ENCODE measurements around the gene ATG12.

DNA sequence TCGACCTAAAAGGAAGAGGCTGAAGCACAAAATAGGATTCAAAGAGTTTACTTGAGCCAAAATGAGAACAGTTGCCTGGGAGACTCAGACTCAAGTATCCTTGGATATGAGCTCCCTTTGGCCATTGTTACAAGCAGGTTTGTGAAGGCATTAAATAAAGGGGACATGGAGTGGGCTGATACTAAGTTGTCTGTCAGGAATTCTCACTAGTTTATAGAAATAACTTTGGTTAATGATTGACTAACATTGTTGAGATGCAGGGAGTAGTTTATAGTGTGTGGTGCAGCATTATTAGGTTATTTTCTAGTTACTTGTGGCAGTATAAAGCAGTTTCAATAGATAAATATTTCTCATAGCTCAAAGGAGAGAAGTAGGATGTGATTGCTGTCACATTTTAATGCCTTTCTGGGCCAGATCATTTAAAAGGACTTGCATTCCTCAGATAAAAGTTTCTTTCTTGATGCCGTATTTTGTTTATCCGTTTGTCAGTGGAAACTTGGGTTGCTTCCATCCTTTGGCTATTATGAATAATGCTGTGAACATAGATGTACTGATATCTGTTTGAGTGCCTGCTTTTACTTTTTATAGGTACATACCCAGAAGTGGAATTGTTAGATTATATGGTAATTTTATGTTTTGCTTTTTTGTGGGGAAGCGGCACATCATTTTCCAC, 9.5 kb upstream of the ATG12 start:
- TF ChIP-seq EP300 (conservative IDR thresholded peaks at IDR 0.05; ENCODE audit: poor library complexity, severe bottlenecking) (no peak), POLR2AphosphoS5 (IDR thresholded peaks at IDR 0.05) (no peak), TAF1 (IDR thresholded peaks at IDR 0.05; ENCODE audit: low read depth) (no peak)
- TF ChIP-seq, protein P1, sequence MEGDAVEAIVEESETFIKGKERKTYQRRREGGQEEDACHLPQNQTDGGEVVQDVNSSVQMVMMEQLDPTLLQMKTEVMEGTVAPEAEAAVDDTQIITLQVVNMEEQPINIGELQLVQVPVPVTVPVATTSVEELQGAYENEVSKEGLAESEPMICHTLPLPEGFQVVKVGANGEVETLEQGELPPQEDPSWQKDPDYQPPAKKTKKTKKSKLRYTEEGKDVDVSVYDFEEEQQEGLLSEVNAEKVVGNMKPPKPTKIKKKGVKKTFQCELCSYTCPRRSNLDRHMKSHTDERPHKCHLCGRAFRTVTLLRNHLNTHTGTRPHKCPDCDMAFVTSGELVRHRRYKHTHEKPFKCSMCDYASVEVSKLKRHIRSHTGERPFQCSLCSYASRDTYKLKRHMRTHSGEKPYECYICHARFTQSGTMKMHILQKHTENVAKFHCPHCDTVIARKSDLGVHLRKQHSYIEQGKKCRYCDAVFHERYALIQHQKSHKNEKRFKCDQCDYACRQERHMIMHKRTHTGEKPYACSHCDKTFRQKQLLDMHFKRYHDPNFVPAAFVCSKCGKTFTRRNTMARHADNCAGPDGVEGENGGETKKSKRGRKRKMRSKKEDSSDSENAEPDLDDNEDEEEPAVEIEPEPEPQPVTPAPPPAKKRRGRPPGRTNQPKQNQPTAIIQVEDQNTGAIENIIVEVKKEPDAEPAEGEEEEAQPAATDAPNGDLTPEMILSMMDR (IDR thresholded peaks at IDR 0.05; ENCODE audit: poor library complexity, severe bottlenecking): no peak
- TF ChIP-seq, protein P2, sequence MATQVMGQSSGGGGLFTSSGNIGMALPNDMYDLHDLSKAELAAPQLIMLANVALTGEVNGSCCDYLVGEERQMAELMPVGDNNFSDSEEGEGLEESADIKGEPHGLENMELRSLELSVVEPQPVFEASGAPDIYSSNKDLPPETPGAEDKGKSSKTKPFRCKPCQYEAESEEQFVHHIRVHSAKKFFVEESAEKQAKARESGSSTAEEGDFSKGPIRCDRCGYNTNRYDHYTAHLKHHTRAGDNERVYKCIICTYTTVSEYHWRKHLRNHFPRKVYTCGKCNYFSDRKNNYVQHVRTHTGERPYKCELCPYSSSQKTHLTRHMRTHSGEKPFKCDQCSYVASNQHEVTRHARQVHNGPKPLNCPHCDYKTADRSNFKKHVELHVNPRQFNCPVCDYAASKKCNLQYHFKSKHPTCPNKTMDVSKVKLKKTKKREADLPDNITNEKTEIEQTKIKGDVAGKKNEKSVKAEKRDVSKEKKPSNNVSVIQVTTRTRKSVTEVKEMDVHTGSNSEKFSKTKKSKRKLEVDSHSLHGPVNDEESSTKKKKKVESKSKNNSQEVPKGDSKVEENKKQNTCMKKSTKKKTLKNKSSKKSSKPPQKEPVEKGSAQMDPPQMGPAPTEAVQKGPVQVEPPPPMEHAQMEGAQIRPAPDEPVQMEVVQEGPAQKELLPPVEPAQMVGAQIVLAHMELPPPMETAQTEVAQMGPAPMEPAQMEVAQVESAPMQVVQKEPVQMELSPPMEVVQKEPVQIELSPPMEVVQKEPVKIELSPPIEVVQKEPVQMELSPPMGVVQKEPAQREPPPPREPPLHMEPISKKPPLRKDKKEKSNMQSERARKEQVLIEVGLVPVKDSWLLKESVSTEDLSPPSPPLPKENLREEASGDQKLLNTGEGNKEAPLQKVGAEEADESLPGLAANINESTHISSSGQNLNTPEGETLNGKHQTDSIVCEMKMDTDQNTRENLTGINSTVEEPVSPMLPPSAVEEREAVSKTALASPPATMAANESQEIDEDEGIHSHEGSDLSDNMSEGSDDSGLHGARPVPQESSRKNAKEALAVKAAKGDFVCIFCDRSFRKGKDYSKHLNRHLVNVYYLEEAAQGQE (IDR thresholded peaks at IDR 0.05; ENCODE audit: borderline replicate concordance): no peak

All from neural cell (in vitro differentiated cells).